ENCODE measurements around the gene MSANTD4.

DNA sequence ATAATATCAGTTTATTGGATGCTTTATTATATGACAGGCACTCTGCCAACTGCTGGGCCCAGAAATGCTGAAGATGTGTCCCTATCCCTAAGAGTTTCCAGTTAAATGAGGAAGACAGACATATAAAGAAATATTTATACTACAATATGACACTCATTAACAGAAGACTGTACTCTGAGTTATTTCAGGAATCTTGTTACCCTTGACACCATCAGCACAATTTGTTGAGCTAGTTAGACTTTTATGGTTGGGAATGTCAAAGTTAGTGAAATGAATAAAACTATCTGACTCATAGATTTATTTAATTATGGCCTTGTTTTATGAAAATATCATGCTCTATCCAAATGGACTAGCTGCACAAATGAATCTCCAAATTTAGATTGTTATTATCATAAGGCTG lies 25.6 kb upstream of the MSANTD4 start:
- TF ChIP-seq, protein P1, sequence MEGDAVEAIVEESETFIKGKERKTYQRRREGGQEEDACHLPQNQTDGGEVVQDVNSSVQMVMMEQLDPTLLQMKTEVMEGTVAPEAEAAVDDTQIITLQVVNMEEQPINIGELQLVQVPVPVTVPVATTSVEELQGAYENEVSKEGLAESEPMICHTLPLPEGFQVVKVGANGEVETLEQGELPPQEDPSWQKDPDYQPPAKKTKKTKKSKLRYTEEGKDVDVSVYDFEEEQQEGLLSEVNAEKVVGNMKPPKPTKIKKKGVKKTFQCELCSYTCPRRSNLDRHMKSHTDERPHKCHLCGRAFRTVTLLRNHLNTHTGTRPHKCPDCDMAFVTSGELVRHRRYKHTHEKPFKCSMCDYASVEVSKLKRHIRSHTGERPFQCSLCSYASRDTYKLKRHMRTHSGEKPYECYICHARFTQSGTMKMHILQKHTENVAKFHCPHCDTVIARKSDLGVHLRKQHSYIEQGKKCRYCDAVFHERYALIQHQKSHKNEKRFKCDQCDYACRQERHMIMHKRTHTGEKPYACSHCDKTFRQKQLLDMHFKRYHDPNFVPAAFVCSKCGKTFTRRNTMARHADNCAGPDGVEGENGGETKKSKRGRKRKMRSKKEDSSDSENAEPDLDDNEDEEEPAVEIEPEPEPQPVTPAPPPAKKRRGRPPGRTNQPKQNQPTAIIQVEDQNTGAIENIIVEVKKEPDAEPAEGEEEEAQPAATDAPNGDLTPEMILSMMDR (IDR thresholded peaks at IDR 0.05; ENCODE audit: low read depth, low read length): no peak
- no peak for TF ChIP-seq EZH2phosphoT487 (IDR thresholded peaks at IDR 0.05; ENCODE audit: low read depth)
